LHCN-M2 (cell line): Measurements from ENCODE around the gene LAMP1. TPM values are rescaled to one million over a fixed set of nuclear protein-coding genes. Genes with fewer than 3 reads are reported as not detected.

Experiments
- total RNA-seq: library from RNA; depleted of rRNA; stranded (reverse); fragments of >200 nt; gene quantifications from 2 replicates; pipeline ENCODE4 v1.2.3, GENCODE V29; 2014; rRNA removed

Gene LAMP1
- total RNA-seq, 1 experiment from 2014 or later: 234 TPM

Other genes starting within 250 kb of the LAMP1 start
- gene F7, start 191.4 kb upstream of the LAMP1 start, total RNA-seq: not detected in 2 replicates
- gene F10, start 174.4 kb upstream of the LAMP1 start, total RNA-seq: 1.1 and 1.4 TPM in 2 replicates
- gene PROZ, start 138.6 kb upstream of the LAMP1 start, total RNA-seq: not detected in 2 replicates
- gene PCID2, start 88.6 kb upstream of the LAMP1 start, total RNA-seq: 83.8 and 90.8 TPM in 2 replicates
- 113 and 190 TPM in 2 replicates for gene CUL4A, start 87.6 kb upstream of the LAMP1 start, total RNA-seq
- gene GRTP1, start 66.9 kb downstream of the LAMP1 start, total RNA-seq: 0.19 TPM in 1 of 2 replicates, not detected in the other
- gene ADPRHL1, start 156.2 kb downstream of the LAMP1 start, total RNA-seq: 9.7 and 10.8 TPM in 2 replicates
- gene DCUN1D2, start 193.5 kb downstream of the LAMP1 start, total RNA-seq: 9.6 and 10.8 TPM in 2 replicates